Ovary (tissue), 9 donors: ENCODE measurements around the gene THRAP3. TPM values are rescaled to one million over a fixed set of nuclear protein-coding genes. Genes with fewer than 3 reads are reported as not detected.
A peak's percentile ranks its signal among the peaks of the same experiment; 100 is the strongest.

Experiments
- DNase-seq, 5 donors: peaks; one replicate each; pipeline ENCODE4 v3.0.0-alpha.2; 2019 to 2020
- H3K27ac ChIP-seq, 2 donors: fragments of 200-600 bp; one replicate each; pipeline versions ENCODE4 v1.5.1 to v1.8.0; 2019 to 2022
- H3K27me3 ChIP-seq: fragments of 200-600 bp; one replicate; pipeline ENCODE4 v1.8.0; 2022
- H3K36me3 ChIP-seq: fragments of 200-600 bp; sonication (generic); one replicate; pipeline ENCODE4 v1.5.1; 2019
- H3K4me1 ChIP-seq: one replicate; pipeline ENCODE4 v1.8.1; 2013; ENCODE audit warnings: mild to moderate bottlenecking, moderate library complexity; ENCODE audit not compliant: insufficient read depth
- H3K4me3 ChIP-seq: fragments of 200-600 bp; sonication (generic); one replicate; pipeline ENCODE4 v1.5.1; 2017
- H3K9me3 ChIP-seq, 2 donors: fragments of 200-600 bp in 1 of 2; sonication (generic) in 1 of 2; one replicate each; pipeline versions ENCODE4 v1.5.1 to v1.8.1; 2013 to 2019; ENCODE audit warnings: mild to moderate bottlenecking in 1 of 2, moderate library complexity in 1 of 2
- CTCF ChIP-seq, 3 donors: fragments of 450-650 bp in 2 of 3; fragments of 200-600 bp in 1 of 3; IDR thresholded peaks; one replicate each; pipeline versions ENCODE4 v1.5.1 to v1.8.0; 2016 to 2022; ENCODE audit warnings: antibody characterized with exemption in 3 of 3, mild to moderate bottlenecking in 1 of 3
- EP300 ChIP-seq: sonication (generic); formaldehyde crosslinking; IDR thresholded peaks from one replicate; pipeline ENCODE4 v1.6.1; 2017; ENCODE audit warnings: antibody characterized with exemption
- POLR2A ChIP-seq: fragments of 450-650 bp; IDR thresholded peaks from one replicate; pipeline ENCODE4 v1.6.1; 2017; ENCODE audit warnings: antibody characterized with exemption, mild to moderate bottlenecking, moderate library complexity
- WGBS, 3 donors: extraction: QIAGEN DNeasy Blood & Tissue Kit in 1 of 3; methylation state at CpG; one replicate each; pipeline versions ENCODE4 v1.1.5 to v1.1.7; 2013 to 2017; 5-methylcytosine and 5-hydroxymethylcytosine counted together
- intact Hi-C, 4 donors: fragments of 100-400 bp; cut with DNase I; formaldehyde crosslinking; loops; one replicate each; pipeline versions ENCODE4 v1.11.0 to v1.15.1; 2022 to 2023
- polyA plus RNA-seq, 2 donors: library from polyadenylated mRNA; stranded (reverse); fragments of 200-250 nt in 1 of 2; fragments of 350-450 nt in 1 of 2; fragmentation: Illumina TruSeq in 1 of 2; extraction: RNeasy Lipid Tissue Mini Kit (QIAGEN cat#74804) in 1 of 2; gene quantifications; one replicate each; pipeline ENCODE4 v1.2.3, GENCODE V29; 2013 to 2014
- total RNA-seq, 7 donors: library from RNA; depleted of rRNA in 2 of 7; stranded (reverse); fragments of >200 nt in 2 of 7; fragmentation: NEBNext Ultra II Directional in 3 of 7; extraction: Animal tissue kit (Norgen Biotek cat#: 25700) in 3 of 7; gene quantifications; one replicate each; pipeline versions ENCODE4 v1.1.0 to v1.2.4, GENCODE V29; 2016 to 2023
- donor health status: DM: no; HTN: no; CAD: no; lungs with moderate emphysema.
- donor health status: DM: no; HTN: no; CAD: no.
- donor health status: Bipolar disorder and iron deficiency.
- donor health status: DM: yes; HTN: yes; CAD: no.
- donor health status: DM: no; HTN: no; CAD: no.
- donor health status: DM: yes; HTN: yes; CAD: no.

The THRAP3 gene
- total and polyA plus RNA-seq, 9 donors: 40.2 to 109 (median 92.6) TPM

- H3K36me3 ChIP-seq: no peaks in the 10 kb centered on the region
- 41 to 47% (median 46%) methylated on average over 13 of the region's 13 CpGs for WGBS, 3 donors
- no peak for DNase-seq
- H3K27ac ChIP-seq: no peak overlapping the region
- intact Hi-C loops: no loop called here
- no peak overlapping the region for H3K4me3 ChIP-seq
- no peaks in the 10 kb centered on the region for H3K9me3 ChIP-seq
- TF ChIP-seq EP300: no peak
- no peak for TF ChIP-seq POLR2A
- TF ChIP-seq CTCF (IDR thresholded peaks at IDR 0.05): no peak
- H3K27me3 ChIP-seq: no peaks in the 10 kb centered on the region
- H3K4me1 ChIP-seq: peaks cover 12% of the 10 kb centered on the region
Measured at GRCh38 chr1:36199934-36200741, 24.1 kb upstream of the THRAP3 start.

- Histone ChIP-seq H3K4me1 (peaks cover 17% of the 10 kb centered on the region), H3K27me3 (no peaks in the 10 kb centered on the region)
Measured at GRCh38 chr1:36203027-36203553, 21.2 kb upstream of the THRAP3 start.

GRCh38 chr1:36203554-36204346 is 20.5 kb upstream of the THRAP3 start:
- no peak overlapping the region for H3K4me3 ChIP-seq
- DNase-seq: peak; percentile 29 to 63 (median 44)
- no peaks in the 10 kb centered on the region for H3K9me3 ChIP-seq
- H3K36me3 ChIP-seq: no peaks in the 10 kb centered on the region
- no peaks in the 10 kb centered on the region for H3K27me3 ChIP-seq
- peaks cover 17% of the 10 kb centered on the region for H3K4me1 ChIP-seq
- WGBS, 3 donors: 30 to 39% (median 34%) methylated on average over 10 of the region's 10 CpGs
- H3K27ac ChIP-seq: peak overlapping the region in 1 of 2 donors; percentile 61
- TF ChIP-seq EP300 (no peak), CTCF (IDR thresholded peaks at IDR 0.05) (no peak), POLR2A (no peak)
- intact Hi-C loops: no loop called here

More at GRCh38 chr1:36203027-36203553, 21.2 kb upstream of the THRAP3 start:
- intact Hi-C loops: no loop called here
- 91 to 95% (median 94%) methylated on average over 3 of the region's 3 CpGs for WGBS, 3 donors
- no peaks in the 10 kb centered on the region for H3K9me3 ChIP-seq
- H3K27ac ChIP-seq: peak overlapping the region in 1 of 2 donors; percentile 61
- no peak for TF ChIP-seq POLR2A
- no peak for TF ChIP-seq EP300
- TF ChIP-seq CTCF (IDR thresholded peaks at IDR 0.05): no peak
- H3K4me3 ChIP-seq: no peak overlapping the region
- H3K36me3 ChIP-seq: no peaks in the 10 kb centered on the region
- DNase-seq: no peak

- 66 to 79% (median 69%) methylated on average over 6 of the region's 6 CpGs for WGBS, 3 donors
- DNase-seq: peak; percentile 28 to 63 (median 52)
- intact Hi-C loops: no loop called here
- TF ChIP-seq CTCF (IDR thresholded peaks at IDR 0.05) (no peak), POLR2A (no peak), EP300 (no peak)
- H3K27ac ChIP-seq: peak overlapping the region in 1 of 2 donors; percentile 61
- H3K4me1 ChIP-seq: peaks cover 17% of the 10 kb centered on the region
- no peaks in the 10 kb centered on the region for H3K27me3 ChIP-seq
- no peak overlapping the region for H3K4me3 ChIP-seq
- no peaks in the 10 kb centered on the region for H3K36me3 ChIP-seq
- H3K9me3 ChIP-seq: no peaks in the 10 kb centered on the region
Measured at GRCh38 chr1:36204347-36204909, 19.8 kb upstream of the THRAP3 start.
